ENCODE measurements around the gene MDP1.

DNA sequence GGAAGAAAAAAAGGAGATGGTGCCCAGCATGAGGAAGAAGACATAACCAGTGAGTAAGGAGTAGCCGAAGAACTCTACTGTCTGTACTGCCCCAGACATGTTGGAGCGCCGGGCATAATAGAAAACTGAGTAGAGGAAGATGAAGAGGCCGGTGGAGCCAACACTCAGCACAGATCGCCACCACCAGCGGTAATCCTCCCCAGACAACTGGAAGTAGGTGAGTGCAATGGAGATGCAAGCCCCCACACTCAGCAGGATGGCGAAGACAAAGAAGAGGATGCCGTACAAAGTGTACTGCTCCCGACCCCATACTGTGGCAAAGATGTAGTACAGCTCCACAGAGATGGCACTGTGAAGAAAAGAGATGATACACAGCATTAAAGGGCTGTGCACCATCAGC is 26.4 kb downstream of the MDP1 start:
- TF ChIP-seq, protein P1, sequence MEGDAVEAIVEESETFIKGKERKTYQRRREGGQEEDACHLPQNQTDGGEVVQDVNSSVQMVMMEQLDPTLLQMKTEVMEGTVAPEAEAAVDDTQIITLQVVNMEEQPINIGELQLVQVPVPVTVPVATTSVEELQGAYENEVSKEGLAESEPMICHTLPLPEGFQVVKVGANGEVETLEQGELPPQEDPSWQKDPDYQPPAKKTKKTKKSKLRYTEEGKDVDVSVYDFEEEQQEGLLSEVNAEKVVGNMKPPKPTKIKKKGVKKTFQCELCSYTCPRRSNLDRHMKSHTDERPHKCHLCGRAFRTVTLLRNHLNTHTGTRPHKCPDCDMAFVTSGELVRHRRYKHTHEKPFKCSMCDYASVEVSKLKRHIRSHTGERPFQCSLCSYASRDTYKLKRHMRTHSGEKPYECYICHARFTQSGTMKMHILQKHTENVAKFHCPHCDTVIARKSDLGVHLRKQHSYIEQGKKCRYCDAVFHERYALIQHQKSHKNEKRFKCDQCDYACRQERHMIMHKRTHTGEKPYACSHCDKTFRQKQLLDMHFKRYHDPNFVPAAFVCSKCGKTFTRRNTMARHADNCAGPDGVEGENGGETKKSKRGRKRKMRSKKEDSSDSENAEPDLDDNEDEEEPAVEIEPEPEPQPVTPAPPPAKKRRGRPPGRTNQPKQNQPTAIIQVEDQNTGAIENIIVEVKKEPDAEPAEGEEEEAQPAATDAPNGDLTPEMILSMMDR (IDR thresholded peaks at IDR 0.05): no peak
- TF ChIP-seq POLR2AphosphoS5 (IDR thresholded peaks at IDR 0.05): no peak
- TF ChIP-seq POLR2A (IDR thresholded peaks at IDR 0.05): no peak
